ENCODE results near the gene MVB12B. TPM values are rescaled to one million over a fixed set of nuclear protein-coding genes. Genes with fewer than 3 reads are reported as not detected.

The MVB12B gene
- total RNA-seq, 1 experiment from 2014 or later, result 9.4 TPM

DNA sequence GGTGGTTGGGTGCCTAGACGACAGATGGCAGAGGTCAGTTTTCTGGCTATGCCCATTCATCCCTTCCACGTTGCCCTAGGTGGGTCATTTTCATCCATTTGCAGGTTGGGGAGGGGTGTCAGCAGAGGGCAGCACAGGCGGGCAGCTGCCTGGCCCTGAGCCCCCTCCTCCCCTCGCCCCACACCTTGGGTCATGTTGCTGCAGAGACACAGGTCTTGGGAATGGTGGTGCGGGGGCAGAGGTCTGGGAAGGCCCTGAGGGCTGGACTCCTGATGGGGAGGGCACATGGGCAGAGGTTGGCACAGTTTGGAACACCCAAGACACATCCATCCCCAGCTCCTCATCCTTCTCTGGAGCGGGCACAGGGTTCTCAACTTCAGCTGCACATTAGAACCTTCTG is 183.9 kb downstream of the MVB12B start:
- H3K4me1 ChIP-seq (ENCODE audit: control insufficient read depth, insufficient read depth, low read length), result peaks cover 5% of the 10 kb centered on the region; the same call in 1 of the 2 replicates
- H3K9me3 ChIP-seq (ENCODE audit: control insufficient read depth, insufficient read depth, low read depth, low read length), result no peaks in the 10 kb centered on the region
- no peak for DNase-seq (ENCODE audit: low read depth, low spot score)
- BruUV-seq (replicated peaks), result no TSS peak
- in situ Hi-C loops (cut with HindIII; ENCODE audit: low pct_unique_long_range_greater_than_20kb, low sequenced_read_pairs), result no loop called here
- intact Hi-C loops (cut with micrococcal nuclease; ENCODE audit: unreplicated experiment), result no loop called here
- H3K4me3 ChIP-seq (ENCODE audit: low read depth in 2 of 2, low read length in 2 of 2), result no peak overlapping the region
- ChIA-PET CTCF (no interaction called here), POLR2A (no interaction called here)
- no peaks in the 10 kb centered on the region for H3K36me3 ChIP-seq (ENCODE audit: control insufficient read depth, insufficient read depth, low read length)
- no peak for ATAC-seq
- no peaks in the 10 kb centered on the region for H3K27me3 ChIP-seq (ENCODE audit: control insufficient read depth, insufficient read depth, low read length)
- no peak for TF ChIP-seq TCF7L2 (IDR thresholded peaks at IDR 0.05; ENCODE audit: low read depth, low read length)
- TF ChIP-seq POLR2AphosphoS5 (IDR thresholded peaks at IDR 0.05; ENCODE audit: low read depth, low read length), result no peak
- TF ChIP-seq SIN3A (IDR thresholded peaks at IDR 0.05; ENCODE audit: borderline replicate concordance, insufficient read depth, low read depth, low read length), result no peak
- TF ChIP-seq, protein P1, sequence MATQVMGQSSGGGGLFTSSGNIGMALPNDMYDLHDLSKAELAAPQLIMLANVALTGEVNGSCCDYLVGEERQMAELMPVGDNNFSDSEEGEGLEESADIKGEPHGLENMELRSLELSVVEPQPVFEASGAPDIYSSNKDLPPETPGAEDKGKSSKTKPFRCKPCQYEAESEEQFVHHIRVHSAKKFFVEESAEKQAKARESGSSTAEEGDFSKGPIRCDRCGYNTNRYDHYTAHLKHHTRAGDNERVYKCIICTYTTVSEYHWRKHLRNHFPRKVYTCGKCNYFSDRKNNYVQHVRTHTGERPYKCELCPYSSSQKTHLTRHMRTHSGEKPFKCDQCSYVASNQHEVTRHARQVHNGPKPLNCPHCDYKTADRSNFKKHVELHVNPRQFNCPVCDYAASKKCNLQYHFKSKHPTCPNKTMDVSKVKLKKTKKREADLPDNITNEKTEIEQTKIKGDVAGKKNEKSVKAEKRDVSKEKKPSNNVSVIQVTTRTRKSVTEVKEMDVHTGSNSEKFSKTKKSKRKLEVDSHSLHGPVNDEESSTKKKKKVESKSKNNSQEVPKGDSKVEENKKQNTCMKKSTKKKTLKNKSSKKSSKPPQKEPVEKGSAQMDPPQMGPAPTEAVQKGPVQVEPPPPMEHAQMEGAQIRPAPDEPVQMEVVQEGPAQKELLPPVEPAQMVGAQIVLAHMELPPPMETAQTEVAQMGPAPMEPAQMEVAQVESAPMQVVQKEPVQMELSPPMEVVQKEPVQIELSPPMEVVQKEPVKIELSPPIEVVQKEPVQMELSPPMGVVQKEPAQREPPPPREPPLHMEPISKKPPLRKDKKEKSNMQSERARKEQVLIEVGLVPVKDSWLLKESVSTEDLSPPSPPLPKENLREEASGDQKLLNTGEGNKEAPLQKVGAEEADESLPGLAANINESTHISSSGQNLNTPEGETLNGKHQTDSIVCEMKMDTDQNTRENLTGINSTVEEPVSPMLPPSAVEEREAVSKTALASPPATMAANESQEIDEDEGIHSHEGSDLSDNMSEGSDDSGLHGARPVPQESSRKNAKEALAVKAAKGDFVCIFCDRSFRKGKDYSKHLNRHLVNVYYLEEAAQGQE (IDR thresholded peaks at IDR 0.05; ENCODE audit: insufficient read depth in 1 of 2, low read depth in 2 of 2, low read length in 1 of 2), result no peak
- TF ChIP-seq, protein P2, sequence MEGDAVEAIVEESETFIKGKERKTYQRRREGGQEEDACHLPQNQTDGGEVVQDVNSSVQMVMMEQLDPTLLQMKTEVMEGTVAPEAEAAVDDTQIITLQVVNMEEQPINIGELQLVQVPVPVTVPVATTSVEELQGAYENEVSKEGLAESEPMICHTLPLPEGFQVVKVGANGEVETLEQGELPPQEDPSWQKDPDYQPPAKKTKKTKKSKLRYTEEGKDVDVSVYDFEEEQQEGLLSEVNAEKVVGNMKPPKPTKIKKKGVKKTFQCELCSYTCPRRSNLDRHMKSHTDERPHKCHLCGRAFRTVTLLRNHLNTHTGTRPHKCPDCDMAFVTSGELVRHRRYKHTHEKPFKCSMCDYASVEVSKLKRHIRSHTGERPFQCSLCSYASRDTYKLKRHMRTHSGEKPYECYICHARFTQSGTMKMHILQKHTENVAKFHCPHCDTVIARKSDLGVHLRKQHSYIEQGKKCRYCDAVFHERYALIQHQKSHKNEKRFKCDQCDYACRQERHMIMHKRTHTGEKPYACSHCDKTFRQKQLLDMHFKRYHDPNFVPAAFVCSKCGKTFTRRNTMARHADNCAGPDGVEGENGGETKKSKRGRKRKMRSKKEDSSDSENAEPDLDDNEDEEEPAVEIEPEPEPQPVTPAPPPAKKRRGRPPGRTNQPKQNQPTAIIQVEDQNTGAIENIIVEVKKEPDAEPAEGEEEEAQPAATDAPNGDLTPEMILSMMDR (IDR thresholded peaks at IDR 0.05), result no peak
- H3K27ac ChIP-seq (ENCODE audit: low read length), result no peak overlapping the region

DNA sequence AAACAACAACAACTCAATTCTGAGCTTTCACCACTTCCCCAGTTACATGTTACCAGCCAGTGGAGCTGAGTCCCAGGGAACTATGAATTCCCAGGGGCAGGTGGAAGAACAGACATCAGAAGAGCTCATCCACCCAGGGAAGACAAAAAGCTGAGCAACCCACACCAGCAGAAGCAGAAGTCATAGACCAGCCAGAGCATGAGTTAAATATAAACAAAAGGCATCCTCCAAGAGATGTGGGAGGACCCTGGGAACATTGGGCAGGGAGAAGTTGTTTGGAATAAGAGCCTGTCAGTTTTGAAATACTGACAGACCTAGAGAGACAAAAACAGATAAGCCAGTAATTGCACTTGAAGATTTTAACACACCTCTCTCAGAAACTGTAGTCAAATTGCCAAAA is 184.8 kb downstream of the MVB12B start:
- H3K4me1 ChIP-seq (ENCODE audit: control insufficient read depth, insufficient read depth, low read length), result peaks cover 5% of the 10 kb centered on the region; the same call in 1 of the 2 replicates
- no peaks in the 10 kb centered on the region for H3K36me3 ChIP-seq (ENCODE audit: control insufficient read depth, insufficient read depth, low read length)
- H3K27ac ChIP-seq (ENCODE audit: low read length), result no peak overlapping the region
- ATAC-seq, result no peak
- ChIA-PET POLR2A (no interaction called here), CTCF (interaction anchor here (0.6 kb wide), 1 partner anchor 21 kb away, joined by 3 read pairs; no protein-coding TSS in a partner anchor)
- no peak overlapping the region for H3K4me3 ChIP-seq (ENCODE audit: low read depth in 2 of 2, low read length in 2 of 2)
- in situ Hi-C loops (cut with HindIII; ENCODE audit: low pct_unique_long_range_greater_than_20kb, low sequenced_read_pairs), result no loop called here
- TF ChIP-seq, protein P1 (IDR thresholded peaks at IDR 0.05; ENCODE audit: insufficient read depth in 1 of 2, low read depth in 2 of 2, low read length in 1 of 2), result no peak
- TF ChIP-seq SIN3A (IDR thresholded peaks at IDR 0.05; ENCODE audit: borderline replicate concordance, insufficient read depth, low read depth, low read length), result no peak
- TF ChIP-seq, protein P2 (IDR thresholded peaks at IDR 0.05), result no peak
- TF ChIP-seq TCF7L2 (IDR thresholded peaks at IDR 0.05; ENCODE audit: low read depth, low read length), result no peak
- no peak for TF ChIP-seq POLR2AphosphoS5 (IDR thresholded peaks at IDR 0.05; ENCODE audit: low read depth, low read length)
- H3K9me3 ChIP-seq (ENCODE audit: control insufficient read depth, insufficient read depth, low read depth, low read length), result no peaks in the 10 kb centered on the region
- intact Hi-C loops (cut with micrococcal nuclease; ENCODE audit: unreplicated experiment), result no loop called here
- no peaks in the 10 kb centered on the region for H3K27me3 ChIP-seq (ENCODE audit: control insufficient read depth, insufficient read depth, low read length)
- no TSS peak for BruUV-seq (replicated peaks)
- DNase-seq (ENCODE audit: low read depth, low spot score), result no peak
